Measurements from ENCODE around the gene GPBP1L1.

GPBP1L1 gene

GRCh38 chr1:45622524-45623394, 63.6 kb downstream of the GPBP1L1 start:
- DNase-seq: no peak
- Histone ChIP-seq H3K27me3 (ENCODE audit: insufficient read depth, low read depth, severe bottlenecking) (no peaks in the 10 kb centered on the region), H3K4me3 (ENCODE audit: low read depth, low read length) (no peak overlapping the region), H3K27ac (no peak overlapping the region), H3K36me3 (peaks cover 40% of the 10 kb centered on the region), H3K9me3 (ENCODE audit: severe bottlenecking) (no peaks in the 10 kb centered on the region)
- no peak for TF ChIP-seq CTCF (IDR thresholded peaks at IDR 0.05; ENCODE audit: low read depth, low read length)

GRCh38 chr1:45621895-45622523, 64.3 kb downstream of the GPBP1L1 start:
- H3K36me3 ChIP-seq: peaks cover 40% of the 10 kb centered on the region
- H3K9me3 ChIP-seq (ENCODE audit: severe bottlenecking): no peaks in the 10 kb centered on the region
- DNase-seq: no peak
- no peaks in the 10 kb centered on the region for H3K27me3 ChIP-seq (ENCODE audit: insufficient read depth, low read depth, severe bottlenecking)
- H3K27ac ChIP-seq: no peak overlapping the region
- H3K4me3 ChIP-seq (ENCODE audit: low read depth, low read length): no peak overlapping the region
- no peak for TF ChIP-seq CTCF (IDR thresholded peaks at IDR 0.05; ENCODE audit: low read depth, low read length)

GRCh38 chr1:45621501-45621836, 64.9 kb downstream of the GPBP1L1 start:
- Histone ChIP-seq H3K9me3 (ENCODE audit: severe bottlenecking) (no peaks in the 10 kb centered on the region), H3K27ac (no peak overlapping the region), H3K27me3 (ENCODE audit: insufficient read depth, low read depth, severe bottlenecking) (no peaks in the 10 kb centered on the region), H3K36me3 (peaks cover 45% of the 10 kb centered on the region), H3K4me3 (ENCODE audit: low read depth, low read length) (no peak overlapping the region)
- no peak for DNase-seq
- no peak for TF ChIP-seq CTCF (IDR thresholded peaks at IDR 0.05; ENCODE audit: low read depth, low read length)

- H3K36me3 ChIP-seq: peaks cover 50% of the 10 kb centered on the region
- no peaks in the 10 kb centered on the region for H3K9me3 ChIP-seq (ENCODE audit: severe bottlenecking)
- TF ChIP-seq CTCF (IDR thresholded peaks at IDR 0.05; ENCODE audit: low read depth, low read length): no peak
- no peaks in the 10 kb centered on the region for H3K27me3 ChIP-seq (ENCODE audit: insufficient read depth, low read depth, severe bottlenecking)
- no peak overlapping the region for H3K4me3 ChIP-seq (ENCODE audit: low read depth, low read length)
- no peak for DNase-seq
- H3K27ac ChIP-seq: no peak overlapping the region
These were observed 65.5 kb downstream of the GPBP1L1 start for GRCh38 chr1:45620588-45621500.

DNA sequence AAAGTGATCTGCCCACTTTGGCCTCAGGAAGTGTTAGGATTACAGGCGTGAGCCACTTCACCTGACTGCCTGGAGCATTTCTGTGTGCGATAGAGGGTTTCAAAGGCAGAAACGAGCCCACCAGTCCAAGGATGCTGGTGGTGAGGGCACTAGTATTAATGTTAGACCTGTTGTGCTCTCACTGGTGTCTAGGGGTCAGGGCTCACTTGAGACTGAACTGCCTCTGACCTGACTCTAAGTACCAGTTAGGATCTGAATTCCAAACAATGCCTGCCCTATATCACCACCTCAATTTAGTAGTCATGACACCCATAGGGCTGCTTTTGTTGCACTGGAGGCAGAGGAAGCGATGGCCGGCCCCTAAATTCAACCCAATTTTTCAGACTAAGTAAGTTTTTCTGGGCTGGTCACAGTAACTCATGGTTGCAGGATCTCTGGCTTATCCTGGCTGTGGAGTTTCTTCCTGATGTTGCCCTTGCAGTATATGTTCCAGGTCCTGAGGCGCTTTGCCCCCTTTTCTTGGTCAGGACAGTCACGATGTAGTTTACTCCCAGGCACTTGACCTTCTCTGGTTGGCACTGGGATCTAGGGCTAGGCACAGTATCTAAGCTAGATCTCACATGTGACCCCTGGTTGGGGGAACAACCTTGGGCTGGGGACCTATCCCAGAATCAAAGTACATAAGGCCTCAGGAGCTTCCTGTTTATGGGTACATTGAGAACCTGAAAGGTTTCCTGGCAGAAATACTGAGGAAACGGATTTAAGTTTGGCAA, 67.0 kb downstream of the GPBP1L1 start:
- no peak overlapping the region for H3K4me3 ChIP-seq (ENCODE audit: low read depth, low read length)
- no peaks in the 10 kb centered on the region for H3K9me3 ChIP-seq (ENCODE audit: severe bottlenecking)
- no peak for TF ChIP-seq CTCF (IDR thresholded peaks at IDR 0.05; ENCODE audit: low read depth, low read length)
- no peak overlapping the region for H3K27ac ChIP-seq
- peaks cover 60% of the 10 kb centered on the region for H3K36me3 ChIP-seq
- no peaks in the 10 kb centered on the region for H3K27me3 ChIP-seq (ENCODE audit: insufficient read depth, low read depth, severe bottlenecking)
- DNase-seq: no peak

Measured in WERI-Rb-1 (cell line).